MM.1S (cell line): ENCODE results near the gene FAM3B.

ENCODE experiments used
- DNase-seq: peaks from one replicate; pipeline ENCODE4 v3.0.0-alpha.2; 2015
- H2AFZ ChIP-seq: fragments of 300-600 bp; sonication (generic); 2 replicates; pipeline ENCODE4 v1.6.0; 2016; ENCODE audit warnings: antibody characterized with exemption, low read length
- H3F3A ChIP-seq: fragments of 300-600 bp; sonication (generic); 2 replicates; pipeline ENCODE4 v1.6.1; 2016; ENCODE audit warnings: mild to moderate bottlenecking, antibody characterized with exemption, low read length, moderate library complexity, mixed read lengths; ENCODE audit not compliant: insufficient read depth
- H3K27ac ChIP-seq: fragments of 300-600 bp; sonication (generic); 2 replicates; pipeline ENCODE4 v1.5.1; 2016; ENCODE audit warnings: mild to moderate bottlenecking, low read length
- H3K27me3 ChIP-seq: fragments of 300-600 bp; sonication (generic); replicated peaks from 2 replicates; pipeline ENCODE4 v1.6.0; 2016; ENCODE audit warnings: low read length; ENCODE audit not compliant: insufficient read depth
- H3K36me3 ChIP-seq: fragments of 300-600 bp; sonication (generic); replicated peaks from 2 replicates; pipeline ENCODE4 v1.6.1; 2016; ENCODE audit warnings: mild to moderate bottlenecking, low read length, mixed read lengths; ENCODE audit not compliant: insufficient read depth
- H3K4me1 ChIP-seq: fragments of 300-600 bp; sonication (generic); 2 replicates; pipeline ENCODE4 v1.6.1; 2016; ENCODE audit warnings: low read length, mixed read lengths
- H3K4me2 ChIP-seq: fragments of 300-600 bp; sonication (generic); 2 replicates; pipeline ENCODE4 v1.6.0; 2016; ENCODE audit warnings: low read depth, low read length
- H3K4me3 ChIP-seq: fragments of 300-600 bp; sonication (generic); 2 replicates; pipeline ENCODE4 v1.5.1; 2016; ENCODE audit warnings: low read length, mixed read lengths
- H3K79me2 ChIP-seq: fragments of 300-600 bp; sonication (generic); 2 replicates; pipeline ENCODE4 v1.6.1; 2016; ENCODE audit warnings: mixed run types, low read length, mixed read lengths
- H3K9ac ChIP-seq: fragments of 300-600 bp; sonication (generic); 2 replicates; pipeline ENCODE4 v1.6.1; 2016; ENCODE audit warnings: low read length, mixed read lengths
- H3K9me2 ChIP-seq: fragments of 300-600 bp; sonication (generic); replicated peaks from 2 replicates; pipeline ENCODE4 v1.6.1; 2016; ENCODE audit warnings: mild to moderate bottlenecking, low read length, mixed read lengths; ENCODE audit not compliant: insufficient read depth
- H3K9me3 ChIP-seq: fragments of 300-600 bp; sonication (generic); replicated peaks from 2 replicates; pipeline ENCODE4 v1.6.1; 2016; ENCODE audit warnings: mild to moderate bottlenecking, low read length, mixed read lengths; ENCODE audit not compliant: insufficient read depth
- H4K20me1 ChIP-seq: fragments of 300-600 bp; sonication (generic); 2 replicates; pipeline ENCODE4 v1.6.1; 2016; ENCODE audit warnings: mild to moderate bottlenecking, low read length, moderate library complexity, mixed read lengths; ENCODE audit not compliant: insufficient read depth
- CTCF ChIP-seq: fragments of 300-600 bp; sonication (generic); IDR thresholded peaks from 2 replicates; pipeline ENCODE4 v1.5.1; 2016; ENCODE audit warnings: antibody characterized with exemption, low read length, mixed read lengths
- EZH2 ChIP-seq: fragments of 300-600 bp; sonication (generic); optimal IDR thresholded peaks from 2 replicates; pipeline ENCODE3; 2017; ENCODE audit warnings: low read depth, mild to moderate bottlenecking, antibody characterized with exemption, low read length, mixed read lengths
- EZH2phosphoT487 ChIP-seq: fragments of 300-600 bp; sonication (generic); IDR thresholded peaks from 2 replicates; pipeline ENCODE4 v1.6.1; 2018; ENCODE audit warnings: antibody characterized with exemption, low read length

Gene FAM3B

GRCh38 chr21:41350436-41351155 is 34.0 kb downstream of the FAM3B start:
- no peak for DNase-seq
- H3K4me3 ChIP-seq = no peak overlapping the region
- H3K27me3 ChIP-seq = peaks cover 8% of the 10 kb centered on the region; the same call in 1 of the 2 replicates

GRCh38 chr21:41357546-41357945 is 40.9 kb downstream of the FAM3B start:
- H3K79me2 ChIP-seq = no peaks in the 10 kb centered on the region
- no peaks in the 10 kb centered on the region for H3K27me3 ChIP-seq
- no peaks in the 10 kb centered on the region for H3K9me3 ChIP-seq
- no peaks in the 10 kb centered on the region for H4K20me1 ChIP-seq
- no peaks in the 10 kb centered on the region for H3K36me3 ChIP-seq
- H3K4me3 ChIP-seq = no peak overlapping the region
- H3K4me1 ChIP-seq = peaks cover 19% of the 10 kb centered on the region
- H2AFZ ChIP-seq = no peak overlapping the region
- DNase-seq = no peak
- H3K4me2 ChIP-seq = no peak overlapping the region
- no peak for TF ChIP-seq EZH2
- TF ChIP-seq EZH2phosphoT487 = no peak
- TF ChIP-seq CTCF = no peak
- H3K9ac ChIP-seq = no peak overlapping the region
- no peak overlapping the region for H3K27ac ChIP-seq
- H3K9me2 ChIP-seq = no peaks in the 10 kb centered on the region
- H3F3A ChIP-seq = peaks cover 13% of the 10 kb centered on the region

More at GRCh38 chr21:41350436-41351155, 34.0 kb downstream of the FAM3B start:
- no peaks in the 10 kb centered on the region for H3F3A ChIP-seq
- H3K9me2 ChIP-seq = no peaks in the 10 kb centered on the region
- no peaks in the 10 kb centered on the region for H3K9me3 ChIP-seq
- H3K9ac ChIP-seq = no peak overlapping the region
- no peak overlapping the region for H2AFZ ChIP-seq
- H3K27ac ChIP-seq = no peak overlapping the region
- no peak for TF ChIP-seq CTCF
- no peak for TF ChIP-seq EZH2phosphoT487
- no peak for TF ChIP-seq EZH2
- H3K36me3 ChIP-seq = no peaks in the 10 kb centered on the region
- peaks cover 6% of the 10 kb centered on the region for H3K4me1 ChIP-seq
- H4K20me1 ChIP-seq = no peaks in the 10 kb centered on the region
- no peak overlapping the region for H3K4me2 ChIP-seq
- no peaks in the 10 kb centered on the region for H3K79me2 ChIP-seq

- H3F3A ChIP-seq = peaks cover 17% of the 10 kb centered on the region
- H3K9me3 ChIP-seq = no peaks in the 10 kb centered on the region
- no peaks in the 10 kb centered on the region for H3K9me2 ChIP-seq
- H3K79me2 ChIP-seq = no peaks in the 10 kb centered on the region
- H3K27ac ChIP-seq = no peak overlapping the region
- TF ChIP-seq EZH2 (no peak), EZH2phosphoT487 (no peak), CTCF (no peak)
- H3K27me3 ChIP-seq = no peaks in the 10 kb centered on the region
- H3K9ac ChIP-seq = no peak overlapping the region
- no peak overlapping the region for H2AFZ ChIP-seq
- no peak for DNase-seq
- H3K36me3 ChIP-seq = no peaks in the 10 kb centered on the region
- H3K4me2 ChIP-seq = no peak overlapping the region
- no peak overlapping the region for H3K4me3 ChIP-seq
- H4K20me1 ChIP-seq = no peaks in the 10 kb centered on the region
- H3K4me1 ChIP-seq = peaks cover 19% of the 10 kb centered on the region
Measured at GRCh38 chr21:41358193-41359166, 41.9 kb downstream of the FAM3B start.
